GM18505 (cell line): ENCODE measurements around the gene AGPAT3.
"Not testable (repeated sequence)": the region's sequence is repeated elsewhere in the genome, so short reads cannot be mapped to it uniquely, and the experiment has no call there.

Experiments
- ATAC-seq: cut with Tn5 transposase; IDR thresholded peaks from one replicate; pipeline ENCODE4 v1.9.1; 2021; ENCODE audit not compliant: unreplicated experiment
- POLR2A ChIP-seq: IDR thresholded peaks from 4 replicates; pipeline ENCODE4 v1.6.1; 2011; ENCODE audit warnings: borderline replicate concordance; ENCODE audit not compliant: insufficient read depth, insufficient read length; ENCODE audit errors: extremely low read depth

Gene AGPAT3

GRCh38 chr21:43864962-43865539, at the start of gene AGPAT3:
Gene AGPAT3 (plus strand): TSS chr21:43865223. CDS start chr21:43959682, 94,459 bp downstream.
- no peak for TF ChIP-seq POLR2A
- no peak for ATAC-seq

- TF ChIP-seq POLR2A: no peak
- no peak for ATAC-seq
These were observed 49.0 kb upstream of the AGPAT3 start for GRCh38 chr21:43815991-43816390.

- TF ChIP-seq POLR2A: no peak
- ATAC-seq: no peak
These were observed 48.4 kb upstream of the AGPAT3 start for GRCh38 chr21:43816611-43817071.

GRCh38 chr21:43817157-43818086, 47.6 kb upstream of the AGPAT3 start:
- ATAC-seq: no peak
- no peak for TF ChIP-seq POLR2A

- no peak for ATAC-seq
- no peak for TF ChIP-seq POLR2A
These were observed 46.3 kb upstream of the AGPAT3 start for GRCh38 chr21:43818685-43819084.

- no peak for ATAC-seq
- TF ChIP-seq POLR2A: no peak
These were observed 45.3 kb upstream of the AGPAT3 start for GRCh38 chr21:43819511-43820405.

GRCh38 chr21:43820466-43820865, 44.6 kb upstream of the AGPAT3 start:
- no peak for ATAC-seq
- no peak for TF ChIP-seq POLR2A

GRCh38 chr21:43822166-43822565, 42.9 kb upstream of the AGPAT3 start:
- ATAC-seq: not testable (repeated sequence)

GRCh38 chr21:43822741-43823140, 42.3 kb upstream of the AGPAT3 start:
- not testable (repeated sequence) for ATAC-seq

GRCh38 chr21:43824333-43825241, 40.4 kb upstream of the AGPAT3 start:
- no peak for ATAC-seq
- TF ChIP-seq POLR2A: no peak

GRCh38 chr21:43825242-43825935, 39.6 kb upstream of the AGPAT3 start:
- ATAC-seq: no peak
- TF ChIP-seq POLR2A: no peak

GRCh38 chr21:43825936-43826622, 38.9 kb upstream of the AGPAT3 start:
- ATAC-seq: no peak
- no peak for TF ChIP-seq POLR2A

- ATAC-seq: no peak
These were observed 38.4 kb upstream of the AGPAT3 start for GRCh38 chr21:43826623-43826974.

More at GRCh38 chr21:43826623-43826974, 38.4 kb upstream of the AGPAT3 start:
- TF ChIP-seq POLR2A: no peak
